Activated CD4-positive, alpha-beta T cell treated with anti-CD3 and anti-CD28 coated beads, Interleukin-10, Interleukin-2, amounts not matched to agents 100 ng/mL and 50 ng/mL, durations not matched to agents 16 hours and 8 hours (primary cell): ENCODE data around the gene CADM2.

Source experiments
- DNase-seq: peaks from one replicate; pipeline ENCODE4 v3.0.0-alpha.2; 2020

Gene CADM2

DNA sequence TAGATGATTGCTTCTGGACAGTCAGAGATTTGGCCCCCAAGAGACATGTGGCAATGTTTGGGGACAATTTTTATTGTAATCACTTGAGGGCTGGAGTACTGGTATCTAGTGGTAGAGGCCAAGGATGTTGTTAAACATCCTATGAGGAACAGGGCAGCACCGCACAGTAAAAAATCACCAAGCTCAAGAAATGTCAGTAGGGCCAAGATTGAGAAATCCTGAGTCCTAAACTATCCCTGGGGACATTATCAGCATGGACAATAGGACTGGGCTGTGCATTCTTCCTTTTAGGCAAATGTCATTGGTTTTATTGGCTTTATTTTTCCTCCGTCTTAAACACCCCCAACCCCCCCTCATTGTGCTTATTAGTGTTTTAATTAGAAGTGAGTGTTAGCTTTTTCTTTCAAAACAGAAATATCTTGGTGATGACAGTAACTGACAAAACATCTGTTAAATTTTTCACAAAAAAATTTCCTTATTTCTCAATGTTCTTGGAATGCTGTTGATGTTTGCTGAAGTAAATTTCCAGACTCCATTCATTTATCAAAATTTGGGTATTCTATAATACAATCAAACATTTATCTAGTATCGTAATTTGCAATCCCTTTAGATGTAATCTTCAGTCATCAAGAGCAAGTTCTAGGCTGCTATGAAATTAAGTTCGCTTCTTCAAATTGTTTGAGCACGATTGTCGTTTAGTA, 1087.8 kb downstream of the CADM2 start:
- no peak for DNase-seq

DNA sequence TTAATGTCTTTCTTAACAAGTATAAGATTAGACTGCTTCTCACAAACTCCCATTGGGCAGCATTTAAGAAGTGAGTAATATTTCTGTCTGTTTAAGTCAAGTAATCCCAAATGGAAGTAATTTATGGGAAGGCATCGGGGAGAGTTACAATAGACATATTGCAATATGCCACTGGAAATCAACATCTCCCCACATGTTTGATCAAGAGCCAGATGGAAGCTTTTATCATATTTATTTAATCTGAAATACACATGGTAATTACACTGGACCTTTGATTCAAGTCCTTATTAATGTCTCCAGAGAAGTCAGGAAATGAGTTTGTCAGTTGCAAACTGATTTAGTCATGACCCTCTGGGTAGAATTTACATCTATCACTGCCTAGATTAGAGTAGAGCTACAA, 1088.4 kb downstream of the CADM2 start:
- DNase-seq: no peak

- DNase-seq: no peak
These were observed 1092.3 kb downstream of the CADM2 start for GRCh38 chr3:86051058-86051457.

- DNase-seq: no peak
These were observed 1097.2 kb downstream of the CADM2 start for GRCh38 chr3:86056032-86056431.

GRCh38 chr3:86056962-86057361, 1098.2 kb downstream of the CADM2 start:
- DNase-seq: no peak

DNA sequence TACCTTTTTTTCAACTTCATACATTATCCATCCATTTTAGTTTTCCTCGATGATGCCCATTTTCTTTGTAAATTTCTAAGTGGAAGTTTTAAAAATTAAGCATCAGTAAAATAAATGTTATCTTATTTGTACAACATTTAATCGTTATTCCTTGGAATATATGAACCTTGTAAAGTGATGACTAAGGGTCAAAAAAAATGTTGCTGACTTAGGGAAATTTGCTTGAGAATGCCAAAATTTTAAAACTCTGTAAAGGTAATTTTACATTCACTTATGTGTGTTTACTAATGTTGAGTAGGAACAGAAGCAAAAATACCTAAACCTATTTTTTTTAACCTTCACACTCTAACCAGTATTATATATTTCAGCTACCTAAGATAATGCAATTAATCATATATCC, 1115.0 kb downstream of the CADM2 start:
- DNase-seq: no peak

GRCh38 chr3:86087160-86087871, 1128.5 kb downstream of the CADM2 start:
- no peak for DNase-seq

DNA sequence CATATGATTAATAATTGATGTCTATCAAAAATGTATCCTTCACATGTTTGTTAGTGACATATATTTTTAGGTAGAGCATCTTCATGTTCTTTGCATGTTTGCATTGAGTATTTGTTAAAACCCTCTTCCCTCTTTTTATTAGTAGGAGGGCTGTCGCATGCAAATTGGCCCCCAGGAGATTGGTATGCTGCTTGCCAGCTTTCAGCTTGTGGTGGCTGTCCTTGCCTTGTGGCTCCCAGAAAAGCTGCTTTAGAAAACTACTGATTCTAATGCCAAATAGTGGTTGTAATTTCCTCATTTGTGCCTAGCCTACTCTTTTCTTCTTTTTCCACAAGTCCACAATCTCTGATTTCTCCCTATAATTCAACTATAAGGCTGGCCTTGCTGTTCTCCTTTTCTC, 1145.4 kb downstream of the CADM2 start:
- DNase-seq: no peak

- DNase-seq: no peak
These were observed 1150.6 kb downstream of the CADM2 start for GRCh38 chr3:86109434-86109833.
